HG03571 (cell line): Measurements from ENCODE around the gene PHF13.
"Not testable (repeated sequence)": the region's sequence is repeated elsewhere in the genome, so short reads cannot be mapped to it uniquely, and the experiment has no call there.

Experiments used
- ATAC-seq: cut with Tn5 transposase; IDR thresholded peaks from one replicate; pipeline ENCODE4 v1.9.1; 2021; ENCODE audit not compliant: unreplicated experiment

The PHF13 gene

GRCh38 chr1:6653436-6654290 is 40.1 kb downstream of the PHF13 start:
- ATAC-seq = no peak

DNA sequence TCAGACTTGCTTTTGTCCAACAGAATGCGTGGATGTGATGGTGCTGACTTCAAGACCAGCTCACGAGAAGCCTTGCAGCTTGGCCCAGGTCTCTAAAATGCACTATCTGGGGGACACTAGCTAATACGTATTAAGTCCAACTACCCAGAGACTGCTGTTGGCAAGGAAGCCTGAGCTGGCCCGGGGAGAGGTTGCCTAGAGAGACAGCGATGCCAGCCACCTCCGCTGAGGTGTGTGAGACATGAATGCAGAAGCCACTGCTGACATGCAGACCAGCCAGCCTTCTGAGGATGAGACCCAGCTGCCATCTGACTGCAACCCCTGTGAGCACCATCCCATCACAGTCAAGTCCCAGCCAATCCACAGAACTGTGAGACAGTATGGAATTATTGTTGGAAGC is 43.6 kb downstream of the PHF13 start:
- no peak for ATAC-seq

DNA sequence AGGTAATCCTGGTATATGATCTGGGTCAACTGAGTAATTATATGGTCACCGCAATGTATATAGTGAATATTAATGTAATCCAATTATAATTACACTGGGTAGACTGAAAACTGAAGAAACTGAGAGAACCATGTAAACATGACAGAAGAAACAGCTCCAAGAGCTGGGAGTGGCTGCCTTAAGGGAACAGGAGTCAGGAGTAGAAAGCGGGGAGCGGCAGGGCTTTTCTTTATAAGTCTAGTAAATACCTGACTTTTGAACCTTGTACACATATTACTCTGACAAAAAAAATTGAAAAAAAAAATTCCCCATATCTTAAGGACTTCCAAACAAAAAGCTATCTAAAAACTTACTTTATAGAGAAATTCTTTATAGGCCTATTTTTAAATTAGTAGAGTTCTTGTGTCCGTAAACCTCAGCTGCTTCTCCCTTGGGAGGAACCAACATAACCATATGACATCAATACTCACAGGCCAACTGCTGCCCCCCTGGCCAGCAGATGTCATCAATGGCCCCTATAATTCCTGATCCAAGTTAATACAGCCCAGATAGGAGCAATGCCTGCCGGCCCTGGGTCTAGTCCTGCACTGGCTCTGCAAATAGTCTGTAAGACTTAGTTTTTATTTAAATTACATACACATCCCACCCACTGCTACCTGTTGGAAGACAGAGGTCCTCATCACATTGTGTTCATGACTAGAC is 45.0 kb downstream of the PHF13 start:
- no peak for ATAC-seq

- ATAC-seq = no peak
These were observed 47.0 kb downstream of the PHF13 start for GRCh38 chr1:6660415-6661049.

DNA sequence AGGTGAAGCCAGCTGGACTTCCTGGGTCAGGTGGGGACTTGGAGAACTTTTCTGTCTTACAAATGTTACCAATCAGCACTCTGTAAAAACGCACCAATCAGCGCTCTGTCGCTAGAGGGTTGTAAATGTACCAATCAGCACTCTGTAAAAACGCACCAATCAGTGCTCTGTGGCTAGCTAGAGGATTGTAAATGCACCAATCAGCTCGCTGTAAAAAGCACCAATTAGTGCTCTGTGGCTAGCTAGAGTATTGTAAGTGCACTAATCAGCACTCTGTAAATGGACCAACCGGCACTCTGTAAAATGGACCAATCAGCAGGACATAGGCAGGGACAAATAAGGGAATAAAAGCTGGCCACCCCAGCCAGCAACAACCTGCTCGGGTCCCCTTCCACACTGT is 48.9 kb downstream of the PHF13 start:
- not testable (repeated sequence) for ATAC-seq

- no peak for ATAC-seq
These were observed 53.2 kb downstream of the PHF13 start for GRCh38 chr1:6666696-6667095.

DNA sequence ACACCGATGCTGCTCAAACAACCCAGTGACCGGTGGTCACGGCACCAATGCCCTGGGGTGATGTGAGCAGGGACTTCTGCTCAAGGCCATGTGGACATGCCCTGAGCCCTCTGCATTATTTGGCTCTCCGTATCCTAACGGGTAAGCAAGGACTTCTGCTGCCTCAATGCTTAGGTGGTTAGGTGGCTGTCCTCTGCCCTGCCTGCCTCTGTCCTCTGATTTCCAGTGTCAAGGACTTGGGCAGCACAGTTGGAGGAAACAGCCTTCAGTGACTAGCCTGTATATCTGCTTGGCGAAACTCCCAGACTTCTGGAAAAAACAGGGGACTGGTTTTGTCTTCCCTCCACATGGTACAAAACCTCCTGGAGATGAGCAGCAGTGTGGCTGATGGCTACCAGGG is 53.6 kb downstream of the PHF13 start:
- no peak for ATAC-seq

GRCh38 chr1:6668503-6668902 is 55.0 kb downstream of the PHF13 start:
- no peak for ATAC-seq

- no peak for ATAC-seq
These were observed 59.0 kb downstream of the PHF13 start for GRCh38 chr1:6672558-6672957.
